ENCODE measurements around the gene TRMT1L.

TRMT1L gene

DNA sequence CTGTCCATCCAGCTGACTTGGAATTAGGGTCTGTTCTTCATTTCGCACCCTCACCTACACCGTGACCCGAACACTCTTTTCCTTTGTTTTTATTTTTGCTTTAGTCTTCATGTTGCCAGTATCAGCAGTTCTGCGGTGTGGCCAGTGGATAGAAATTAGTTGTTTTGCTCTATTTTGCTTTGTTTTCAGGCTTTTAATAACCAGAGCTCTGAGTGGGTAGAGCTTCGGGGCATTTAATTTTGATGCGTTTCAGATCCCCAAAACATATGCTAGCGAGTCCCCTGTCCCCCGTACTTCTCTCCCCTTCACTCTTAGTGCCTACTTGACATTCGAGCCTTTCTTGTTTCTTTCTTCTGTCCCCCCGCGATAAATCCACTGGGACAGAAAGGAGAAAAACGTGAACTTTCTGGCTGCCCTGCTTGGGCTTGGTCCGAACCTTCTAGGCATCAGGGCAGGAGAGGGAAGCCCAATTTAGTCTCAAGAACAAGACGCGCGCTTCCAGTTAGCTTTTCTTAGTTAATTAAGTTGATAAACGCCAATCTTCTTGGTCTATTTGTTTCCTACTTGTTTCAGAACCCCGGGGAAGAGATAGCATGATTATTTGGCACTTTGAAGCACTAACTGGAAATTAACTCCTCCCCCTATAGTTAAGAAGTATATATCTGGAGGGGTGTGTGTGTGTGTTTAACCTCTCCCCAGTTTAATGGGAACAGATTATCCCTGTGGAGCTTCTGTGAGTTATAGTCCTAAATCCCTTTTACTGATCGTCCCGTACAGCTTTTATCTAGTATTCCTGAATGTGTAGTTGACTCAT is 1.1 kb upstream of the TRMT1L start:
- no peaks in the 10 kb centered on the region for H3K9me3 ChIP-seq (ENCODE audit: control insufficient read depth, low read length)
- H3K4me1 ChIP-seq (ENCODE audit: control insufficient read depth, insufficient read depth, low read length, poor library complexity, severe bottlenecking) = peaks cover 3% of the 10 kb centered on the region
- H3K36me3 ChIP-seq (ENCODE audit: control insufficient read depth, insufficient read depth, low read length) = no peaks in the 10 kb centered on the region
- H3K27ac ChIP-seq (ENCODE audit: low read depth, low read length, severe bottlenecking) = peak overlapping the region; percentile 96
- H3K4me3 ChIP-seq (ENCODE audit: extremely low read depth, insufficient read depth, low read length, poor library complexity, severe bottlenecking) = peak overlapping the region; percentile 84
- WGBS, 2 experiments (ENCODE audit: insufficient coverage in 2 of 2) = 1 to 8% methylated on average over 11 to 14 of the region's 20 CpGs

- Histone ChIP-seq H3K4me3 (ENCODE audit: extremely low read depth, insufficient read depth, low read length, poor library complexity, severe bottlenecking) (peak overlapping the region; percentile 84), H3K36me3 (ENCODE audit: control insufficient read depth, insufficient read depth, low read length) (no peaks in the 10 kb centered on the region), H3K4me1 (ENCODE audit: control insufficient read depth, insufficient read depth, low read length, poor library complexity, severe bottlenecking) (peaks cover 3% of the 10 kb centered on the region), H3K9me3 (ENCODE audit: control insufficient read depth, low read length) (no peaks in the 10 kb centered on the region), H3K27ac (ENCODE audit: low read depth, low read length, severe bottlenecking) (peak overlapping the region; percentile 96)
- 0% methylated on average over 15 to 29 of the region's 30 CpGs for WGBS, 2 experiments (ENCODE audit: insufficient coverage in 2 of 2)
Measured at GRCh38 chr1:185156288-185156853, 382 bp downstream of the TRMT1L start.

- peaks cover 3% of the 10 kb centered on the region for H3K4me1 ChIP-seq (ENCODE audit: control insufficient read depth, insufficient read depth, low read length, poor library complexity, severe bottlenecking)
- H3K4me3 ChIP-seq (ENCODE audit: extremely low read depth, insufficient read depth, low read length, poor library complexity, severe bottlenecking) = peak overlapping the region; percentile 84
- no peaks in the 10 kb centered on the region for H3K9me3 ChIP-seq (ENCODE audit: control insufficient read depth, low read length)
- peaks cover under 1% of the 10 kb centered on the region for H3K36me3 ChIP-seq (ENCODE audit: control insufficient read depth, insufficient read depth, low read length)
- 5 to 14% methylated on average over 7 of the region's 11 CpGs for WGBS, 2 experiments (ENCODE audit: insufficient coverage in 2 of 2)
- H3K27ac ChIP-seq (ENCODE audit: low read depth, low read length, severe bottlenecking) = peak overlapping the region; percentile 96
Measured at GRCh38 chr1:185155600-185156287, 1.0 kb downstream of the TRMT1L start.

DNA sequence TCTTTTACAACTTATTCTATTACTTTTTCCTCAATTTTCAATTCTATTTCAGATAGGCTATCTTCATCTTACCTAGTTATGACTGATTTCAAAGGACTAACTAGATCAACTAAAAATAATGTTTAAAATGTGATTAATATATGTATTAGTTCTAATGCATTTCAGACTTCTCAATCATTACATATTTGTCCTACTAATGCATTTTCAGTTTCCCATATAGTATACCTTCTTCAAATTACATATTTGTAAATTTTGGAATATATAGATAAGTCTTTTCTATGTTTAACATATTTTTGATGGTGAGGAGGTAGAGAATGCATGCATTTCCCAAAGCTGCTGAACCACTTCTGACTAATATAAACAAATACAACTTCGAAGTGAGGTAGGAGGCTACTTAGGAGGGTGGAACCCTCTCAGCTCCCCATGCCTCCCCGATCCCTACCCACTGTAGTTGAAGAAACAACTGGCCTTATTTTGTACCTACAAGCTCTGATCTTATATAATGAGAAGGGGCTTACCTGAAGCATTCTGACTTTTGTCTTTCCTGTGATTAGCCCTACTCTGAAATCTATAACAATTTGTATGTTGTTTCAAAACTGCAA is 1.7 kb downstream of the TRMT1L start:
- no CpG with 5 or more reads among the region's 2 CpGs for WGBS, 2 experiments (ENCODE audit: insufficient coverage in 2 of 2)
- Histone ChIP-seq H3K9me3 (ENCODE audit: control insufficient read depth, low read length) (no peaks in the 10 kb centered on the region), H3K36me3 (ENCODE audit: control insufficient read depth, insufficient read depth, low read length) (peaks cover 7% of the 10 kb centered on the region), H3K4me3 (ENCODE audit: extremely low read depth, insufficient read depth, low read length, poor library complexity, severe bottlenecking) (no peak overlapping the region), H3K27ac (ENCODE audit: low read depth, low read length, severe bottlenecking) (no peak overlapping the region), H3K4me1 (ENCODE audit: control insufficient read depth, insufficient read depth, low read length, poor library complexity, severe bottlenecking) (peaks cover 3% of the 10 kb centered on the region)

- Histone ChIP-seq H3K9me3 (ENCODE audit: control insufficient read depth, low read length) (no peaks in the 10 kb centered on the region), H3K4me1 (ENCODE audit: control insufficient read depth, insufficient read depth, low read length, poor library complexity, severe bottlenecking) (peaks cover 3% of the 10 kb centered on the region), H3K36me3 (ENCODE audit: control insufficient read depth, insufficient read depth, low read length) (peaks cover 18% of the 10 kb centered on the region), H3K4me3 (ENCODE audit: extremely low read depth, insufficient read depth, low read length, poor library complexity, severe bottlenecking) (no peak overlapping the region), H3K27ac (ENCODE audit: low read depth, low read length, severe bottlenecking) (no peak overlapping the region)
- WGBS, 2 experiments (ENCODE audit: insufficient coverage in 2 of 2) = 95% methylated on average over 2 of the region's 3 CpGs; no CpG with 5 or more reads in 1 of the 2 experiments
Measured at GRCh38 chr1:185152187-185152767, 4.5 kb downstream of the TRMT1L start.

- H3K9me3 ChIP-seq (ENCODE audit: control insufficient read depth, low read length) = no peaks in the 10 kb centered on the region
- WGBS, 2 experiments (ENCODE audit: insufficient coverage in 2 of 2) = 86 to 94% methylated on average over 1 to 3 of the region's 5 CpGs
- H3K36me3 ChIP-seq (ENCODE audit: control insufficient read depth, insufficient read depth, low read length) = peaks cover 23% of the 10 kb centered on the region
- no peak overlapping the region for H3K27ac ChIP-seq (ENCODE audit: low read depth, low read length, severe bottlenecking)
- H3K4me3 ChIP-seq (ENCODE audit: extremely low read depth, insufficient read depth, low read length, poor library complexity, severe bottlenecking) = no peak overlapping the region
- H3K4me1 ChIP-seq (ENCODE audit: control insufficient read depth, insufficient read depth, low read length, poor library complexity, severe bottlenecking) = peaks cover 3% of the 10 kb centered on the region
Measured at GRCh38 chr1:185151215-185151614, 5.5 kb downstream of the TRMT1L start.

GRCh38 chr1:185144233-185144632 is 12.5 kb downstream of the TRMT1L start:
- peaks cover 27% of the 10 kb centered on the region for H3K36me3 ChIP-seq (ENCODE audit: control insufficient read depth, insufficient read depth, low read length)
- H3K9me3 ChIP-seq (ENCODE audit: control insufficient read depth, low read length) = no peaks in the 10 kb centered on the region
- H3K4me1 ChIP-seq (ENCODE audit: control insufficient read depth, insufficient read depth, low read length, poor library complexity, severe bottlenecking) = no peaks in the 10 kb centered on the region
- H3K4me3 ChIP-seq (ENCODE audit: extremely low read depth, insufficient read depth, low read length, poor library complexity, severe bottlenecking) = no peak overlapping the region
- H3K27ac ChIP-seq (ENCODE audit: low read depth, low read length, severe bottlenecking) = no peak overlapping the region

GRCh38 chr1:185139246-185139645 is 17.5 kb downstream of the TRMT1L start:
- WGBS, 2 experiments (ENCODE audit: insufficient coverage in 2 of 2) = 94 to 100% methylated on average over 2 to 4 of the region's 4 CpGs
- Histone ChIP-seq H3K27ac (ENCODE audit: low read depth, low read length, severe bottlenecking) (no peak overlapping the region), H3K4me1 (ENCODE audit: control insufficient read depth, insufficient read depth, low read length, poor library complexity, severe bottlenecking) (no peaks in the 10 kb centered on the region), H3K36me3 (ENCODE audit: control insufficient read depth, insufficient read depth, low read length) (peaks cover 20% of the 10 kb centered on the region), H3K4me3 (ENCODE audit: extremely low read depth, insufficient read depth, low read length, poor library complexity, severe bottlenecking) (no peak overlapping the region), H3K9me3 (ENCODE audit: control insufficient read depth, low read length) (no peaks in the 10 kb centered on the region)

DNA sequence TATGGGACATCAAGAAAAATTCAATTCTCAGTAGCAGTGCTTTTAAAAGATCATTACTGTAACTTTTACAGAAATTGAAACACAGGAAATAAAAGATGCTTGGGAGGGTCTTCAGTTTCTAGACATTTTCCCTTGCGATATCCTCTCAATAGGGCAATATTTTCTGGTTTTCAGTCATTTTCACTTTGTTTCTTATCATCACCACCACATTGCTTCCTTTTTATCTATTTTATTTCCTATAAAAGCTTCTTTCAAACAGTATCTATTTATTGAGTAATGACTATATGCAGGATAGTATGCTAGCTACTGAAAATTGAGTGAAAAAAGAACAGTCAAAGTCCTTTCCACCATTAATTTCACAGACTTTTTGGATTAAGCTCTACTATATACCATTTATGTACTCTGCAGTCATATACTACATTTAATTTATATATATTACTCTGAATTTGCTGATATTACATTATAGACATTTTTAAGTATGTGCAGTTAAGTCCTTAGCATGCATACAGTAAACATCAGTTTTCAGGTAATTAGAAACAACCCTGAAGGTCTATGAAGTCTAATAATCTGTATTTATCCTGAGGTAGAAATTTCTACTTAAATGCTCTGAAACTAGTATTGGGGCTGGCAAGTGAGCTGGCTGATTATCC is 18.7 kb downstream of the TRMT1L start:
- Histone ChIP-seq H3K9me3 (ENCODE audit: control insufficient read depth, low read length) (no peaks in the 10 kb centered on the region), H3K4me1 (ENCODE audit: control insufficient read depth, insufficient read depth, low read length, poor library complexity, severe bottlenecking) (no peaks in the 10 kb centered on the region), H3K4me3 (ENCODE audit: extremely low read depth, insufficient read depth, low read length, poor library complexity, severe bottlenecking) (no peak overlapping the region), H3K36me3 (ENCODE audit: control insufficient read depth, insufficient read depth, low read length) (peaks cover 29% of the 10 kb centered on the region), H3K27ac (ENCODE audit: low read depth, low read length, severe bottlenecking) (no peak overlapping the region)
- WGBS, 2 experiments (ENCODE audit: insufficient coverage in 2 of 2) = 100% methylated on average over 1 of the region's 1 CpG

- Histone ChIP-seq H3K36me3 (ENCODE audit: control insufficient read depth, insufficient read depth, low read length) (peaks cover 36% of the 10 kb centered on the region), H3K27ac (ENCODE audit: low read depth, low read length, severe bottlenecking) (no peak overlapping the region), H3K9me3 (ENCODE audit: control insufficient read depth, low read length) (no peaks in the 10 kb centered on the region), H3K4me3 (ENCODE audit: extremely low read depth, insufficient read depth, low read length, poor library complexity, severe bottlenecking) (no peak overlapping the region), H3K4me1 (ENCODE audit: control insufficient read depth, insufficient read depth, low read length, poor library complexity, severe bottlenecking) (no peaks in the 10 kb centered on the region)
- 100% methylated on average over 1 of the region's 1 CpG; no CpG with 5 or more reads in 1 of the 2 experiments for WGBS, 2 experiments (ENCODE audit: insufficient coverage in 2 of 2)
Measured at GRCh38 chr1:185132534-185132933, 24.2 kb downstream of the TRMT1L start.

All from mesodermal cell (in vitro differentiated cells).